ENCODE measurements around the gene NECAB2.
"Not testable (repeated sequence)": the region's sequence is repeated elsewhere in the genome, so short reads cannot be mapped to it uniquely, and the experiment has no call there.

NECAB2 gene

GRCh38 chr16:83936581-83937165, 31.4 kb upstream of the NECAB2 start:
- DNase-seq (ENCODE audit: low read depth, low spot score): no peak

DNA sequence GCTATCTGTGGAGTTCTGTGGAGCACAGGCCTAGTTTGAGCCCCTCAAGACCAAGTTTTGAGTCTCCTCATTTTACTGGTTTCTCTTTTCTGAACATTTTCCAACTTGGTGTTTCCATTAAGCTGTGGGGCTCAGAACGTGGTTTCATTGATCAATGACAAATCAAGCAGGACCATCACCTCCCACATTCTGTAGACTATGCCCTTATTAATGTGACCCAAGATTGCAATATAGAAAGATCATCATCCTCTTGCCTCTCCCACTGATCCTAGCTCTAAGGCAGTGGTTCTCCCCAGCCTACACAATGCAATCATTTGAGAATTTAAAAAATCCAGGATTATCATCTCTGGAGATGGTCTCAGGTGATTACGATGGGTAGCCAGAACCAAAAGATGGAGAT, 30.8 kb upstream of the NECAB2 start:
- DNase-seq (ENCODE audit: low read depth, low spot score): no peak

DNA sequence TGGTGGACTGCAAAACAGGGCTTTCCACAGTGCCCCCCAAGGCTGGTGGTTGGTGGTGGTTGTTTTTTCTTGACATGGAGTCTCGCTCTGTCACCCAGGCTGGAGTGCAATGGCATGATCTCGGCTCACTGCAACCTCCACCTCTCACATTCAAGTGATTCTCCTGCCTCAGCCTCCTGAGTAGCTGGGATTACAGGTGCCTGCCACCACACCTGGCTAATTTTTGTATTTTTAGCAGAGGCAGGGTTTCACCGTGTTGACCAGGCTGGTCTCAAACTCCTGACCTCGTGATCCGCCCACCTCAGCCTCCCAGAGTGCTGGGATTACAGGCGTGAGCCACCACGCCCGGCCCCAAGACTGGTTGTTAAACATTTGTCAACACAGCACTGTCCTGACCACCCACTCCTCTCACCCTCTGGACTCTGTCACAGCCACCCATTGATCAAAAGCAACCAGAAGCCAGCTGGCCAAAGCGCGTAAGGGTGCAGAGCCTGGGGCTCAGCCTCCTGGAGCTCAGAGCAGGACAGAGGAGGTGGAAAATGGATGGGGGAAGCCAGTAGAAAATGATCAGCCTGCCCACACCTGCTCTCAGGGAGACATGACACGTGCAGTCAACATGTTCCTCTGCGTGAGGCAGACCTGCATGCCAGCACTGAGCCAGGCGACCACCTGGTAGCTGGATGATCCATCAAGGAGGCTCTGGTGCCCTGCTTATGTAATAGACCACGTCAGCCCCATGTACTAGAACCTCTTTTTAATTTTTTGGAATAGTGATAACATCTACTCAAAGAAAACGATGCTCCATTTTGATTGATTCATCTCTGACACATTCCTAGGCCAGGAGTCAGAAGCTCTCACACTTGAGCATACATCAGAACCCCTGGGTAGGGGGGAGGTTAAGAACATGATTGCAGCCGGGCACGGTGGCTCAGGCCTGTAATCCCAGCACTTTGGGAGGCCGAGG, 29.8 kb upstream of the NECAB2 start:
- no peak for DNase-seq (ENCODE audit: low read depth, low spot score)

DNA sequence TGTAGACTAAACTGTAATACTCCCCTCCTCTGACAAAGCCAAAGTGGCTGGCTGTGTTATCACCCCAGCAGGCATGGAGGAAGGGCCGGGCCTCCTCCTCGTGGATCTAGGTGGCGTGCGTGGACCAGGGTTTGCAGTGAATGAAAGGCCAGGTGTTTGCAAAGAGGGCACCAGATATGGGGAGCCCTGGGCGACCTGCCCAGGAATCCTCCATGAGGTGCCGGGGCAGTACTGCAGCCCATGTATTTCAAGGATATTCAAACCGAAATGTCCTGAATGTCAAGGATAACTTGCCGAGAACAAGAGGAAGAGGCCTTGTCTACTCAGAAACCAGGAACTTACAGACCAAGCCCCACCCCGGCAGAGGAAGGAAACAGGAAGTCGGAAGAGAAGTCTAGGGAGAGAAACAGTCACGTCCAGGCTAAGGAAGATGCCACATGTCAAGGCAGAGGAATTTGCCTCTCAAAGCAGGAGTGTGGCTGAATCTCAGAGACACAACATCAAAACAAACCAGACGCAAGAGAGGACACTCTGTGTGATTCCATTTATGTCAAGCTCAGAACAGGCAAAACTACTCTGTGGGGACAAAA, 28.7 kb upstream of the NECAB2 start:
- DNase-seq (ENCODE audit: low read depth, low spot score): no peak

- no peak for DNase-seq (ENCODE audit: low read depth, low spot score)
Observed at GRCh38 chr16:83940119-83940518, 27.9 kb upstream of the NECAB2 start.

GRCh38 chr16:83940630-83941378, 27.2 kb upstream of the NECAB2 start:
- DNase-seq (ENCODE audit: low read depth, low spot score): no peak

GRCh38 chr16:83941546-83941945, 26.5 kb upstream of the NECAB2 start:
- not testable (repeated sequence) for DNase-seq (ENCODE audit: low read depth, low spot score)

GRCh38 chr16:83942074-83942473, 26.0 kb upstream of the NECAB2 start:
- DNase-seq (ENCODE audit: low read depth, low spot score): no peak

DNA sequence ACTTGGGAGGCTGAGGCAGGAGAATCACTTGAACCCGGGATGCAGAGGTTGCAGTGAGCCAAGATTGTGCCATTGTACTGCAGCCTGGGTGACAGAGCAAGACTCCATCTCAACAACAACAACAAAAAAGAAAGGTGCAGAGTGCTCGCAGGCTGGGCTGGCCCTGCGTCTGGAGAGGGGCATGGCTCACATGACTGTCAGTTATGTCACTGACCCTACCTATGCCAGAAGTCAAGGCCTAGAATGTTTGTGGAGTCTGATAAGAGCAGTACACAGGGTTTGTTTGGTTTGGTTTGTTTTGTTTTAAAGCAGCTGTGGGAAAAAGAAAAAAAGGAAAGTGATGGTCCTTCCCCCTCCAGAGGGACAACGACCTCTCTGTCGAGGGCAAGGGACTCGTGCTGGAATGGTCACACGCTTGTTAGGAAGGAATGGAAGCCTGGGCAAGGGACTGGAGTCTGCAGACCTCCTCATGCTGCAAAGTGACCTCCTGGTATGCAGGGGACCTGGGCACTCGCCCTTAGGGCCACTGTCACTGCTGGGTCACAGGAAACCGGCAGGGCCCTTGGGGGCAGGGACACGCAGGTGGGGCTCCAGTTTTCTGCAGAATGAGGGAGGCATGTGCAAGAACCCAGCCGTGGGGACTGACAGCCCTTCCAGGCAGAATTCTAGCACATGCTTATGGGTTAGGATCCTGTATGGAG, 25.1 kb upstream of the NECAB2 start:
- no peak for DNase-seq (ENCODE audit: low read depth, low spot score)

DNA sequence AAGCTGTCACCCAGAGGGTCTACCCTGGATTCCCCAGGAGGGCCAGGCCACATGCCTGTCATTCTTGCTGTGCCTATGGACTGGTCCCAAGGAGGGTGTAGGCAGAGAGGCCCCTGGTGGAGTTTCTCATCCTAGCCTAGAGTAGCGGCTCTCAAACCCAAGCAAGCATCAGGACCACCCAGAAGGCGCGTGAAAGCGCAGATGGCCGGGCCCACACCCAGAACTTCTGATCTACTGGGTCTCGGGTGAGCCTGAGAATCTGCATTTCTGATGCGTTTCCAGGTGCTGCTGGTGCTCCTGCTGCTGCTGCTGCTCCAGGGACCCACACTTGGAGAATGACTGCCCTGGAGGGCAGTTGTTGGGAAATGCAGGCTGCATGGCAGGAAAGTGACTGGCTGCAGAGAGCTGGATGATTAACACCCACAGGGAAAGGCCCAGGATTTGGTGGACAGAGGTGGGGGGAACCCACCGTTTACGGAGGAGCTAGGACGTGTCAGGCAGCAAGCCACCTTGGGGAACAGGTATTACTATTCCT, 24.5 kb upstream of the NECAB2 start:
- DNase-seq (ENCODE audit: low read depth, low spot score): no peak

DNA sequence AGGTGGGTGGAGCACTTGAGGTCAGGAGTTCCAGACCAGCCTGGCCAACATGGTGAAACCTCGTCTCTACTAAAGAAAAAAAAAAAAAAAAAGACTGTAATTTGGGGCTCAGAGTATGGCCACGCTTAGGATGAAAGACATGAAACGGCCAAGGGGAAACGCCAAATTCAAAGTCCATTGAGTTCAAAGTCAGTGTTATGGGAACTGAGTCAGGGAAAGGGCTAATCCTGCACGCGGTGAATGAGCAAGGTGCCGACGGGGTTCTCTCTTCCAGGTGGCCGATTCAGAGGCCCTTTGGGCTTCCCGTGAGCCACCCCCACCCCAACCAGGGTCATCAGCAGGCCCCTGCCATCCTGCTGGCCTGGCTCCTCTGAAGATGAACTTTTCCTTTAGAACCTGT, 22.5 kb upstream of the NECAB2 start:
- DNase-seq (ENCODE audit: low read depth, low spot score): no peak

- DNase-seq (ENCODE audit: low read depth, low spot score): no peak
Observed at GRCh38 chr16:83946154-83946780, 21.8 kb upstream of the NECAB2 start.

- DNase-seq (ENCODE audit: low read depth, low spot score): no peak
Observed at GRCh38 chr16:83946781-83947566, 21.1 kb upstream of the NECAB2 start.

- no peak for DNase-seq (ENCODE audit: low read depth, low spot score)
Observed at GRCh38 chr16:83947642-83948234, 20.3 kb upstream of the NECAB2 start.

GRCh38 chr16:83948914-83949723, 18.9 kb upstream of the NECAB2 start:
- no peak for DNase-seq (ENCODE audit: low read depth, low spot score)

DNA sequence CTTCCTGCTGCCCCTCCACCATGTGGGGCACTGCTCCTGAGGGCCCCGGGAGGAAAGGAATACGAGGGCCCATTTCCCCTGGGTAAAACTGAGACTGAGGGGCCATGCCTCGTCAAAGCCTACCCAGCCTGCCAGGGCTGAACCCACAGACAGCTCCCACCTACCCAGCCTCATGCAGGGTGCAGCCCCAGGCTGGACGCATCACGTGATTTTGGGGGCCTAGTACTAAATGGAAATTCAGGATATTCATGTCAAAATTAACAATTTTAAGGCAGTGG, 18.4 kb upstream of the NECAB2 start:
- DNase-seq (ENCODE audit: low read depth, low spot score): no peak

GRCh38 chr16:83950862-83951399, 17.1 kb upstream of the NECAB2 start:
- DNase-seq (ENCODE audit: low read depth, low spot score): not testable (repeated sequence)

- no peak for DNase-seq (ENCODE audit: low read depth, low spot score)
Observed at GRCh38 chr16:83951544-83951943, 16.5 kb upstream of the NECAB2 start.

GRCh38 chr16:83952587-83952939, 15.5 kb upstream of the NECAB2 start:
- DNase-seq (ENCODE audit: low read depth, low spot score): no peak

Data from iPS DF 19.7 (cell line).